GM19468 (cell line): ENCODE data around the gene KRTAP2-1.
"Not testable (repeated sequence)": the region's sequence is repeated elsewhere in the genome, so short reads cannot be mapped to it uniquely, and the experiment has no call there.

Experiments
- ATAC-seq: cut with Tn5 transposase; IDR thresholded peaks from one replicate; pipeline ENCODE4 v1.9.1; 2021; ENCODE audit warnings: mild to moderate bottlenecking, moderate library complexity, moderate number of reproducible peaks; ENCODE audit not compliant: unreplicated experiment; ENCODE audit errors: extremely low read depth

KRTAP2-1 gene, protein sequence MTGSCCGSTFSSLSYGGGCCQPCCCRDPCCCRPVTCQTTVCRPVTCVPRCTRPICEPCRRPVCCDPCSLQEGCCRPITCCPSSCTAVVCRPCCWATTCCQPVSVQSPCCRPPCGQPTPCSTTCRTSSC

DNA sequence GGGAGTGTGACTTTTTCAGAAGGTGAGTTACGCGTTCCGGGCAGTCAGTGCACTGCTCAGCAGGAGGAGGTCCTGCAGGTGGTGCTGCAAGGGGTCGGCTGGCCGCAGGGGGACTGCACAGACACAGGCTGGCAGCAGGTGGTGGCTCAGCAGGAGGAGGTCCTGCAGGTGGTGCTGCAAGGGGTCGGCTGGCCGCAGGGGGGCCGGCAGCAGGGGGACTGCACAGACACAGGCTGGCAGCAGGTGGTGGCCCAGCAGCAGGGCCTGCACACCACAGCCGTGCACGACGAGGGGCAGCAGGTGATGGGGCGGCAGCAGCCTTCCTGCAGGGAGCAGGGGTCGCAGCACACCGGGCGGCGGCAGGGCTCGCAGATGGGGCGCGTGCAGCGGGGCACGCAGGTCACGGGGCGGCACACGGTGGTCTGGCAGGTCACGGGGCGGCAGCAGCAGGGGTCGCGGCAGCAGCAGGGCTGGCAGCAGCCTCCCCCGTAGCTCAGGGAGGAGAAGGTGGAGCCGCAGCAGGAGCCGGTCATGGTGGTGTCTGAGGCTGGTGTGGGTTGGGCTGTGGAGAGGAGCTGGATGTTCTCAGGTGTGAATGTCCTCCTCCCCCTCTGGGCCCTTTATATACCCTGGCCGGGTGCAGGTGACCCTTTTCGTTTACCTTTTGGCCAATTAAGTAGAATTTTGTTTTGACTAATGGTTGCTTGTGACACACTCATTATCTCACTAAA lies at the start of gene KRTAP2-1:
KRTAP2-1 (minus strand) TSS at position 582 of the 731 bp plus-strand sequence; CDS start at position 533, 49 bp downstream.
- ATAC-seq, result not testable (repeated sequence)

DNA sequence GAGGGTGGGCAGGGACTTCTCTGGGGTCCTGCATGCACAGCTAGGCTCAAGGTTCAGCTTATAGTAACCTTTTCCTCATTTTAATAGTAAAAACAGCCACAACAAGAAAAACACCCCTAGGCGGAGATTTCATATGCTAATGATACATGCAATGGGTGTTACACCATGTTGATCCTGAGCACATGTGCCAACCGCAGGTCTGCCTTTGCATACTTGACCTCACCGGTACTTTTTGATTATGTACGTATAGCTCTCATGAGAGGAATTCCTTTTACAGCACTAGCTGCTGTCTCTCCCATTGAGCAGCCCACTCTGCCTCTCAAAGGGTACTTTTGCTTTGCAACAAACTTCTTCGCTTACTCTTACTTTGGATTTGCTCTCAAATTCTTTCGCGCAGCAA lies 48.9 kb upstream of the KRTAP2-1 start:
- ATAC-seq, result no peak

DNA sequence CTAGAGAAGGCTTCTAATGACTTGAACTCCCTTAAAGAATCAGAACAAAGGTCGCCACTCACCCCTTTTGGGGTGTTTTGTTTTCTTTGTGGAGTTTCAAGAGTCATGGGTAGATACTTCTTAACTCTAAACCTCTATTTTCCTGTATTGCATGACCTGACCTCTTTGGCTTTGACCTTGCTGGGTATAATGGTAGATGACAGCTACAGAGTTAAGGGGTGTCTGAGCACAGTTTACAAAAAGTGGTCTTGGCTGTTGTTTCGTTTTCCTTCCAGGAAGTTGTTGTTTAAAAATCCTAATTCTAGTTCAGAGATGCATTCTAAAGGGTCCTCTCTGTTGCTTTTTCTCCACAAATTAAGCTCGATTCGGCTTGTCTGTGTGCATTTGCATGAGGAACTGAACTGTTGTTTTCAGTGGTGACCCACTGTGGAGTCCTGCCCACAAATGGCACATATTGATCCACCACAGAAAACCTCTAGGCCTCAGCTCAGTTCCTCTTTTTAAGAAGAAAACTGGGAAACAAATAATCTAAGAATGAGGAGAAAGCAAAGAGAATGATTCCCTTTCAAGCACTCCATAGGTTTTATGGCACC lies 41.7 kb upstream of the KRTAP2-1 start:
- ATAC-seq, result not testable (repeated sequence)

DNA sequence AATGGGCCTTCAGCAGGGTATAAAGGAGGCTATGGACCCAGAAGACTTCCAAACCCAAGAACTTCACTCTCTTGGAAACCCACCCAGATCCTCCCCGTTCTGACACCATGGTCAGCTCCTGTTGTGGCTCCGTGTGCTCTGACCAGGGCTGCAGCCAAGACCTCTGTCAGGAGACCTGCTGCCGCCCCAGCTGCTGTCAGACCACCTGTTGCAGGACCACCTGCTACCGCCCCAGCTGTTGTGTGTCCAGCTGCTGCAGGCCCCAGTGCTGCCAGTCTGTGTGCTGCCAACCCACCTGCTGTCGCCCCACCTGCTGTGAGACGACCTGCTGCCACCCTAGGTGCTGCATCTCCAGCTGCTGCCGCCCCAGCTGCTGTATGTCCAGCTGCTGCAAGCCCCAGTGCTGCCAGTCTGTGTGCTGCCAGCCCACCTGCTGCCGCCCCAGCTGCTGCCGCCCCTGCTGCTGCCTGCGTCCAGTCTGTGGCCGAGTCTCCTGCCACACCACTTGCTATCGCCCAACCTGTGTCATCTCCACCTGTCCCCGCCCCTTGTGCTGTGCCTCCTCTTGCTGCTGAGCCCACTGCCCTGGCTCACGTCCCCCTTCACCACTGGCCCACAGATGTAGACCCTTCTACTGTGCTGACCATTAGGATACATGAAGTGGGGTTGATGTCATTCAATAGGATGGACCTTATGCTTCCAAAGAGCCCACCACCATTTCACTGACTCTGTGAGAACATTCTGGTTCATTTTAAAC lies 37.2 kb upstream of the KRTAP2-1 start, which contains the start of gene KRTAP4-7:
KRTAP4-7 (plus strand) TSS at position 51 of the 757 bp plus-strand sequence; CDS start at position 108, 57 bp downstream.
- ATAC-seq, result not testable (repeated sequence)

DNA sequence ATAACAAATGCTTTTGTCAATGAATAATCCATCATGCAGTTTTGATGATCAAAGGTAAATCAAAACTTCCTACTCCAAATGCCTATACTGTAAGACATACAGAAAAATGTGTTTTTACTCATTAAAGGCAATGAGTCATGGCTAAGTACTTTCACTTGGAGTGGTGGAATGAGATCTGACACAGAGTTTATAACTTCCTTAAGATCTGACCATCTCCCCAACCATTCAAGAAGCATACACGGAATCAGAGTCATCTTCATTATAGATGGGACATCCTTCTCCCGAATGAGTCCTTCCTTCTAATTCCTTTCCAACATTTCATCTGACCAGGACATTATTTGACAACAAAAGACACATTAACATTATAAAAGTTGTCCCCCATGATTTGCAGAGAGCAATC lies 36.3 kb upstream of the KRTAP2-1 start:
- ATAC-seq, result not testable (repeated sequence)

DNA sequence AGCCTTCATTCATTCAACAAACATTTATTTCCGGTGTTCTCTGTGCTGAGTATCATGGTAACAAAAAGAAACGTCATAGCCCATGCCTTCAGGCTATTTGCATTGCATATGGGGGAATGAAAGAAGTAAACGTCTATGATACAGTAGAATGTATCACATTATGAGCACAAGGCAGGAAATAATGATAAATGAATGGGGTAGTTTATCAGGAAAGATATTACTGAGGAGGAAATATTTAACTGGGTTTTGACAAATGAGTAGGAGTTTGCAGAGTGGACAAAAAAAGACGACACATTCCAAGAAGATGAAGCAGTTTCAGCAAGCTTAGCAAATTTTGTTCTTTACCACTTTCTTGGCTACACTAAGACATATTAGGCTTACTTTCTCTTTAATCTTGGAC lies 35.5 kb upstream of the KRTAP2-1 start:
- no peak for ATAC-seq

DNA sequence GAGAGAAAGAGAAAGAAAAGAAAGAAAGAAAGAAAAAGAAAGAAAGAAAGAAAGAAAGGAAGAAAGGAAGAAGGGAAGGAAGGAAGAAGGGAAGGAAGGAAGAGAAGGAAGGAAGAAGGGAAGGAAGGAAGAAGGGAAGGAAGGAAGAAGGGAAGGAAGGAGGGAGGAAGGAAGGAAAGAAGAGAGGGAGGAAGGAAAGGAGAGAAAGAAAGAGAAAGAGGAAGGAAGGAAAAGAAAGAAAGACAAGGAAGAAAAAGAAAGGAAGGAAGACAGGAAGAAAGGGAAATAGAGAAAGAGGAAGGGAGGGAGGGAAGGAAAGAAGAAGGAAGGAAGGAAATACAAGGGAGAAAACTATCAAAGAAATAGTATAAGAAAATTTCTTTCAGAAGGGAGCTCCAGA lies 29.7 kb upstream of the KRTAP2-1 start:
- no peak for ATAC-seq

DNA sequence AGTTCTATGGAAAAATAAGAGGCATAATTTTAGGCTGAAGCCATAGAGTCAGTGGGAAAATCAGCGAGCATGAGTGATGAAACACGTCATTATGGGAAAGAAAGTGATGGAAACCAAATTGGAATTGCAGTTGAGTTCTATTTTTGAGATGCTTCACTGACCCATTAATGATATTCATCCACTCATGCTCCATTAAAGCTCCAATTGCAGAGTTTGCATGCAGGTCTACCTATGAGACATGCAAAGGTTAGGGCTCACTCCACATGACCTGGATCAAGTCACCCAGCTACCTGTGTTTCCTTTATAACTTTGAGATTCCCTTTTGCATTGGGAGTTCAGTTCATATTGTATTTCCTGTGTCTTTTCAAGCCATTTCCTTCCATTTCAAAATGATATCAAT lies 26.6 kb upstream of the KRTAP2-1 start:
- no peak for ATAC-seq

DNA sequence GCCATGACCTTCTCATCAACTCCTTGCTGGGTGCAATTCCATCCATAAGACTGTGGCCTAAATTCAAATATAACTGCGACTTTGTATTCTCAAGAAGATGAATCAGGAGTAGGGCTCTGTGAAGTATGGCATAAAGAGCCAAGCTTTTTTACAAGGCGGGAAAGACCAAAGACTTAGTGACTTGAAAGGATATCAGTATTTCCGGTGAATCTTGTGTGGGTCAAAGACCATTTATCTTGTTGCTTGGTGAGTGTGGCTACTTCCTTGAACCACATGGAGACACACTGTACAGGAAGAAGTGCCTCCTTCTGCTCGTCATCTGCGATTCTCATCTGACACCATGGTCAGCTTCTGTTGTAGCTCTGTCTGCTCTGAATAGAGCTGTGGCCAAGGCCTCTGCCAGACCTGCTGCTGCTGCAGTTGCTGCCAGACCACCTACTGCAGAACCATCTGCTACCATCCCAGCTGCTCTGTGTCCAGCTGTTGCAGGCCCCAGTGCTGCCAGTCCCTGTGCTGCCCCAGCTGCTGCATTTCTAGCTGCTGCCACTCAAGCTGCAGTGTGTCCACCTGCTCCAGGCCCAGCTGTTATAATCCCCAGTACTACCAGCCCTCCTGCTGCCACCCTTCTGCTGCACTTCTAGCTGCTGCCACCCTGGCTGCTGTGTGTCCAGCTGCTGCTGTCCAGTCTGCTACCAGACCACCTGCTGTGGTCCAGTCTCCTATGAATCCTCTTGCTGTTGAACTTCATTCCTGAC lies 24.7 kb upstream of the KRTAP2-1 start:
- ATAC-seq, result no peak

DNA sequence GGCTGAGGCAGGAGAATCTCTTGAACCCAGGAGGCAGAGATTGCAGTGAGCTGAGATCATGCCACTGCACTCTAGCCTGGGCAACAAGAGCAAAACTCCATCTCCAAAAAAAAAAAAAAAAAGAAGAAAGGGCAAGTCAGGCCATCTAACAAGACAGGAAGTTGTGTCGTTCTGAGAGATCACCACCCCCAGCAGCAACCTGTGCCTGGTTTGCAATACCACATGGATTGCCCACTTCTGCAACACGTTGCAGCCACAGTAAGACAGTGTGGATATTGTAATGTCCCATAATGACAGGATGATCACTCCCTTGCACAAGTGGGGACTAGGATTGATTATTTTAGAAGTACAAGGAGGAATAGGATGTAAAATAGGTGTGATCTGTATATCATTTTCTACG lies 21.9 kb upstream of the KRTAP2-1 start:
- no peak for ATAC-seq

DNA sequence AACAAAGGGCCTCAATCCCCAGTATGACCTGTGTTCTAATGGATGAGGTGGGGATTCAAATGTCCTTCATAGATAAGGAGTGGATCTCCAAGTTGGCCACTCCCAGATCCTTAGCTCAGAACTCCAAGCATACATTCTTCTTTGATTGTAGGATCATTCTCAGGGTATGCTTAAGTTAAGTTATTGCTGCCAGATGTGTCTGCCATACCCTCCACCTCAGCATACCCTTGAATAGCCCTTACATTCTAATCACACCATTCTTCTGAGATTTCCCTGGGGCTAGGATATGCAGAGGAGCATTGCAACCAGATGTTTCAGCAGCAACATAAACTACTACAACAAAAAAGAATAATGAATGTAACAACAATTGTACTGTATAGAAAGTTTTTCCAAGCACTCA lies 20.2 kb upstream of the KRTAP2-1 start:
- ATAC-seq, result no peak

DNA sequence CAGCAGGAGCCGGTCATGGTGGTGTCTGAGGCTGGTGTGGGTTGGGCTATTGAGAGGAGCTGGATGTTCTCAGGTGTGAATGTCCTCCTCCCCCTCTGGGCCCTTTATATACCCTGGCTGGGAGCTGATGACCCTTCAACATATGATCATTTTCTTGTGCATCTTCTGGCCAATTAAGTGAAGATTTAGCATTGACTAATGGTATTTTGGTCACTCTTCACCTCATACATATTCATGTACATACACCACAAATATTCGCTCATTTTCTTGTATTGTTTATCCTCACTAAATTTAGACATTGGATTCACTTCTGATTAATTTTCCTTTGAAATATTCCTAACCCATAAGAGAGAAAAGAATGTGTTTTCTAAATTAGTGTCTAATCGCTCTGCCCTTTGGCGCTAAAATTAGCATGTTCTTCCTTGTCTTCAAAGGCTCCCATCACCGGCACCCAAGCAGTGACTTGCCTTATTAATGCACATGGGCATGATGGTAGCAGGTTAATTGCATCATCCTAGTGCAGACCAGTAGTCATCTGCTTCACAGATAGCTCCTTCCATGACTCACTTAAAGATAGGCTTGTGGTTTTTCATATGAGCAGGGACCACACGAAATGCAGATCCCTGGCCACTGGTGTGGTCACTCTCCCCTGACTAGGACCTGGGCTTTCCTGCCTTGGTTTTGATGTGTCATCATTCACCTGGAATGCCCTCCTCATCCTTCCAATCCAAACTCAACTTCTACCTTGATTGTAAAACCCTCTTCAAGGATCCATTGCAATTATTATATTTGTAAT lies 18.9 kb upstream of the KRTAP2-1 start, which contains the start of gene KRTAP2-4:
KRTAP2-4 (minus strand) TSS at position 51 of the 796 bp plus-strand sequence; CDS start at position 17, 34 bp downstream.
- no peak for ATAC-seq

DNA sequence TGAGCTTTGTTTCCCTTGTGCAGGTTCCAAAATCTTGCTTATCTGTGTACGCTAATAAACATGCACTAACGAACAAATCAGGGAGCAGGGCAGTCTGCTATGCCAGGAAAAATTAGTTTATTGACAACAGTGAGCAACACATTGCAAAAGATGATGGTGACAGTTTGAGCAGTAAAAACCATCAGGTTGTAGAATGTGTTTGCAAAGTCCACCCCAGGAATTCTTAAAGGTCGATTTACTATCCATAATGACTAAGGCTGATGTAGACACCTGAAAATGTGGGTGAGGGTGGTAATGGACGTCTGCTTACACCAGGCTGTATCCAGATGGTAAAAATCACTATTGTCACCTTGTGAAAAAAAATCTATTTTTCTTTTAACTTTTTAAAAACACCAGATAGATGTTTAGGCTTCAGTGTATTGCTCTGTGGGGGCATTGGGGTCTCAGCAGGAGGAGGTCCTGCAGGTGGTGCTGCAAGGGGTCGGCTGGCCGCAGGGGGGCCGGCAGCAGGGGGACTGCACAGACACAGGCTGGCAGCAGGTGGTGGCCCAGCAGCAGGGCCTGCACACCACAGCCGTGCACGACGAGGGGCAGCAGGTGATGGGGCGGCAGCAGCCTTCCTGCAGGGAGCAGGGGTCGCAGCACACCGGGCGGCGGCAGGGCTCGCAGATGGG lies 18.0 kb upstream of the KRTAP2-1 start:
- not testable (repeated sequence) for ATAC-seq

DNA sequence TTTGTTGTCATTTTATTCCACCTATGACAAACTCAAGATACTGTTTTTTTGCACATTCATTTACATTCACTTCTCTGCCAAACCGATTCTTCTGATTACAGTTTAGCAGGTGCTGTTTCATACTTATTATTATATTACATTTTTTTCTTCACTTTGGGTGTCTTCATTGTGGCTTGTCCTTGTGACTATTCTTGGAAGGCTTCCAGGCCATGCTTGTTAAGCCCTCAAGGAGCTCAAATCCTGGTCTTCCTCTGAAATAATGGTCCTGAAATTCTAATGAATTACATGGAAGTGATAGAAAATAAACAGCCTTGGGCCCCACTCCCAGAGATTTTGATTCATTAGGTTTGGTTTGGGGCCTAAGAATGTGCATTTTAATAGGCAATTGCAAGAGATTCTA lies 17.2 kb upstream of the KRTAP2-1 start:
- no peak for ATAC-seq

DNA sequence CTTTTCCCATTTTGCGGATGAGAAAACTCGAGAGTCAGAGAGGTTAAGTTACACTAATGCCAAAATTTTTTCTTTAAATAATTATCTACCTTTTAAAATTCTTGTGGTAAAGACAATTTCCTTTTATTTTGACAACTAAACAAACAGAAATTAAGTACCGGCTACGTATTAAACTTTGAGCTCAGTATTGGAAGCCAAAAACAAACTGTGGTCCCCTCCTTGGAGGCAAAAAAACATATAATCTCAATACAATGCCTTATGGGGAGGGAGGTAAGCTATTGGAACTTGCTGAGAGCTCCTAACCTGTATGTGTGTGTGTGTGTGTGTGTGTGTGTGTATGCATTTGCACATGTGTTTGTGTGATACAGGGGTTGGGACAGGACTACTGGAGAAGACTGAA lies 16.3 kb upstream of the KRTAP2-1 start:
- no peak for ATAC-seq

DNA sequence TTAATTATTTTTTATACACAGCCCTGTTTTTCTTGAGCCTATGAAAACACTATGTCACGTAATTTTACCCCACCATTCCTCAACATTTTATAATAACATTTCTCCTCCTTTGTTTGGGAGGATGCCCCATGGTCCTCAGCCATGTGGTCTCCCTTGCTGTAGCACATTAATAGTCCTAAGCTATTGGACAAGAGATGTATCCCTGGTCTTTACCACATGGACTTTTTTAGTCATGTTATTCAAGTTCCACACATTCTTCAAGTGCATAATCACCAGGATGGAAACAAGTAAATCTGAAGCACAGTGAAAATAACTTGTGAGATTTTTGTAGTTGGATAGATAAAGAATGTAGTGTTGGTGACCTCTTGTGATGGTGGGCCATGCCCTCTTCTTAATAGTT lies 14.8 kb upstream of the KRTAP2-1 start:
- ATAC-seq, result no peak

DNA sequence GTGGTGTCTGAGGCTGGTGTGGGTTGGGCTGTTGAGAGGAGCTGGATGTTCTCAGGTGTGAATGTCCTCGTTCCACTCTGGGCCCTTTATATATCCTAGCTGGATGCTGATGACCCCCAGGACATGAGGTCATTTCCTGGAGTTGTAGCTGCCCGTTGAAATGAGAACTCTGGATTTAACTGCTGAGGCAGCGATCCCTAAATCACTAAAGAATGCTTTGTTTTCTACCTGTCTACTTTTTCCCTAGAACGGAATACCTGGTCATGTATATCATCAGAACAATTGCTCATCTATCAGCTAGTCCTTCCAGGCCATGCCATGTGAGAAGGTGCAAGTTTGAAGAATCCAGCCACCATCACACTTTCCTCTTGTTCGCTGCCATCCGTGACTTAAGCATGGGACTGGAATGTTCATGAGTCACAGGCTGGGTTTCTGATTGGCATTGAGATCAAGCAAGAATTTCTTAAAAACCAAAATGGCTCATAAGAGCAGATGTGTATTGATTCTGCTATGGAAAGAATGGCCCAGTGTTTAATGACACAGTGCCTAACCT lies 13.0 kb upstream of the KRTAP2-1 start, which contains the start of gene KRTAP2-3:
KRTAP2-3 (minus strand) TSS at position 63 of the 553 bp plus-strand sequence. CDS start 64 bp downstream, outside the sequence.
- no peak for ATAC-seq
